Measurements from ENCODE around the gene WTAP.
"Not testable (repeated sequence)": the region's sequence is repeated elsewhere in the genome, so short reads cannot be mapped to it uniquely, and the experiment has no call there.

WTAP gene

GRCh38 chr6:159726918-159727716 lies at the start of gene WTAP:
TSS of gene WTAP (plus strand) at chr6:159727506. CDS start at chr6:159736266, 8,760 bp downstream.
- peak; percentile 96 to 97 for DNase-seq

- no peak for DNase-seq
Observed at GRCh38 chr6:159677506-159678165, 49.7 kb upstream of the WTAP start.

GRCh38 chr6:159678574-159678973 lies 48.7 kb upstream of the WTAP start:
- DNase-seq: no peak

DNA sequence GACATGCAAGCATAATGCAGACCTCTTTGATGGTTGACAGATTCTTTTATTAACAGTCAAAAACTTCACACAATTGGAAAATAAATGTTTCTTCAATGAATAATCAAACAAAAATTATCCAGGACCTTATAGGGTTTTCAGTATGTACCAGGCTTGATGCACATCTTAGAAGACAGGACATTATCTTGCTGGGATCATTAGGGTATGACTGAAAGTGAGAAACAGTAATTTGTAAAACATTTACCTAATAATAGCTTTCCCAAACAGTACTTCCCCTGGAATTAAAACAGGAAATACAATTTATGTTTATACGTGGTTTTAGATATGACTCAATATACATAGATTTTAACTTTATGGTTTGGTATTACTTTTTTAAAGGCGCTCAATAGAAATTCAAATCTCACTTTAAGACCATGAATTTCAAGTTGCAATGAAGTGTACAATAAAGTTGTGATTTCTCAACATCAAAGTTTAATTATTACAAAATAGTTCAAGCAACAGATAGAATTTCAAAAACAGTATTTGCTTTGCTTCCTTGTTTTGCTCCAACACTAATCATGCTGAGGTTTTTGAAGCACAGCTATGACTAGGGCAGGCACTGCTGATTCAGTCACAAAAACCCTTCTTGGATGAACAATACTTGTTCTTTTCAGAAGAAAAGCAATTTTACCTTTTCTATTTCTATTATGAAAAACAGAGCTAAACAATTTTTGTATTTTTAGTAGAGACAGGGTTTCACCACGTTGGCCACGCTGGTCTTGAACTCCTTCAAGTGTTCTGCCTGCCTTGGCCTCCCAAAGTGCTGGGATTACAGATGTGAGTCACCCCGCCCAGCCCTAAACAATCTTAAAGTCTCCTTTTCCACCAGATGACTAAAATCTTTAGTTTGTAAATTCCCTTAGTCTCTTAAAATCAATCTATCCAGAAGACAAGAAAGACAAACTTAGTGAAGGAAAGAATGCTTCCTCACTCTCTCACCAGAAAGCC lies 47.9 kb upstream of the WTAP start:
- peak; percentile 49 to 50 for DNase-seq

GRCh38 chr6:159680104-159680503 lies 47.2 kb upstream of the WTAP start:
- no peak for DNase-seq

- no peak for DNase-seq
Observed at GRCh38 chr6:159681191-159681880, 46.0 kb upstream of the WTAP start.

- DNase-seq: no peak
Observed at GRCh38 chr6:159682295-159682694, 45.0 kb upstream of the WTAP start.

- DNase-seq: no peak
Observed at GRCh38 chr6:159682810-159683209, 44.5 kb upstream of the WTAP start.

DNA sequence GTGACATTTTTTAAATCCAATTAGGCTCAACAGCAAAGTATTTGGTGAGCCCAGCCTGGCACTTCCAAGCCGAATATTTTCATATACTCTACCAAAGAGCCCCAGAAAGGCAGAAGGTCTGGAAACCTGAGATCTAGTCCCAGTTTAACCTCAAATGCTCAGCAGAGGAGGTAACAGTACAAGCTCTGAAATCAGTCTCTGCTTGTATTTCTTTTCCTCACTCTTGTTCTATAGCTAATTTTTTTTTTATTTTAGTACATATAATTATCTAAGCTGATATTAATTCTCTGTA lies 43.3 kb upstream of the WTAP start:
- no peak for DNase-seq

GRCh38 chr6:159686040-159686439 lies 41.3 kb upstream of the WTAP start:
- DNase-seq: no peak

- no peak for DNase-seq
Observed at GRCh38 chr6:159686703-159687102, 40.6 kb upstream of the WTAP start.

DNA sequence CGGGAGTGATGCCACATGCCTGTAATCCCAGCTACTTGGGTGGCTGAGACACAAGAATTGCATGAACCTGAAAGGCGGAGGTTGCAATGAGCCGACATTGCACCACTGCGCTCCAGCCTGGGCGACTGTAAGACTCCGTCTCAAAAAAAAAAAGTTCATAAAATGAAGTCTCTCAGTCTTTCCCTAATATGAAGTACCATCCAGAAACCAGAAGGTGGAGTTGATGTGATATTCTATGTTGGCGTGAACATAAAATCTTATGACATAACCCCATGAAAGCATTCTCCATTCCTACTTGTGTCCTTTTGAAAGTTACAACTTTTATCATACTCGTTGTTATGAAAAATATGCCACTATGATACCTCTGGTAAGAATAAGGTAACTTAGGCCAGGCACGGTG lies 40.0 kb upstream of the WTAP start:
- no peak for DNase-seq

- no peak for DNase-seq
Observed at GRCh38 chr6:159688266-159688905, 38.9 kb upstream of the WTAP start.

DNA sequence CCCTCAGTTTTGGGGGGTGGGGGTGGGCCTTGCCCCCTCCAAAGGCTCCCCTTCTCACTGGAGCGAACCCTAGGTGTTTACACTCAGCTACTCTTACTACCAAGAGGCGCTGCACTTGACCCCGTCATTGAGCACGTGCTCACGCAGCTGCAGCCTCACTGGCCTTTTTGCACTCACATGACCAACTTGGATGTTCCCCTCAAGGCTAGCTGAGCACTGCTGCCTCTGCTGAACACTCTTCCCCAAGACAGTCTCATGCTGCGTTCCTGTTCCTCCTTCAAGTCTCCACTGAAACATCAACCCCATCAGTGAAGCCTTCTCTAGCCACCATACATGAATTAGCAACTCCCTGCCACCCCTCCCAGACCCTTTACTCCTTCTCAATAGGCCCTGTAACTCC lies 38.3 kb upstream of the WTAP start:
- no peak for DNase-seq

- DNase-seq: not testable (repeated sequence)
Observed at GRCh38 chr6:159690135-159690534, 37.2 kb upstream of the WTAP start.

DNA sequence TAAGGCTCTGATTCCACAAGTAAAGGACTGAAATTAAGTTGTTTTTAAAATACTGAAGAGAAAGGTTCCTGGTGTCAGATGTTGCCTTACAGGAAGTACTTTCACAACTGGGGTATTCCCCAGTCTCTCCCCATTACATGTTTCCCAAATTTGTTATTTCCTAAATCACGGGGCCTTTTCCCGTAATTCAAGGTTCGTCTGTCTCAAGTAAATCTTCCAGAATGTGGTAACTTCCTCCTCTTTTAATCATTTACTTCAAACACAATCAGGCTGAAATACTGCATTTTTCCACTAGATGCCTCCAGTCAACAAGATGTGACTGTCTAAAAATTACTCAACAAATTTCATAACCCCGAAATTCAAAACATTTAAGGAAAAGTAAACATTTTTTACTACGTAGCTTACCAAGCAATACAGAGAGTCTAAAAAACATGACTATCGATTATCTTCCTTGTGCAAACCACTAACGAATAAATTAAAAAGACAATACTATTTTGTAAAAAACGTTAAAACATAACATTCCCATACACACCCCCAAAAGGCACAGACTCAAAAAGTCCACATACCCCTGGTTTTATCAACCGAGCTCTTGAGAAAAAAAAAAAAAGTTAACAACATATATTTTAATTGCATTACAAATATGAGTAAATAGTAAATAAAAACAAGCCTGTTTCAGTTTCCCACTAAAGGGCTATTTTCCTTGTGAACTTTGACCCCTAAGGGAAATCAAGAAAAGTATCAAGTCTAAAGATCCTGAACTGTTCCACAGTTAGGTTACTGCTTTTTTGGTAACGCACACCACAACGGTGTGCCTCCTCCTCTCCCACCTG lies 36.0 kb upstream of the WTAP start:
- DNase-seq: no peak

DNA sequence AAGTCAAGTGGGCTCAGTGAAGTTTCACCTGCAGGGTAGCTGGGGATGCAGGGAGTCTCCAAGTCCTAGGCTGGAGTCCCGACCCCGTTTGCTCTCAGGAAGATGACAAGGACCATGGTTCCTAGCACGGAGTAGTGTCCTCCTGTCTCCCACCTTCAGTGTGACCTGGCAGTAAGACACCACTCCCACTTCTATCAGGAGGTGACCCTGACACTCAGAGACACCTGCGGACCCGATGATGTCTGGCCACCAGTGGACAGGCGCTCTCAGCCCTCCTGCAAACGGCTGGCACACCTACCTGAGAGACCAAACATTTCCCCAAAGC lies 35.4 kb upstream of the WTAP start:
- peak; percentile 37 to 38 for DNase-seq

DNA sequence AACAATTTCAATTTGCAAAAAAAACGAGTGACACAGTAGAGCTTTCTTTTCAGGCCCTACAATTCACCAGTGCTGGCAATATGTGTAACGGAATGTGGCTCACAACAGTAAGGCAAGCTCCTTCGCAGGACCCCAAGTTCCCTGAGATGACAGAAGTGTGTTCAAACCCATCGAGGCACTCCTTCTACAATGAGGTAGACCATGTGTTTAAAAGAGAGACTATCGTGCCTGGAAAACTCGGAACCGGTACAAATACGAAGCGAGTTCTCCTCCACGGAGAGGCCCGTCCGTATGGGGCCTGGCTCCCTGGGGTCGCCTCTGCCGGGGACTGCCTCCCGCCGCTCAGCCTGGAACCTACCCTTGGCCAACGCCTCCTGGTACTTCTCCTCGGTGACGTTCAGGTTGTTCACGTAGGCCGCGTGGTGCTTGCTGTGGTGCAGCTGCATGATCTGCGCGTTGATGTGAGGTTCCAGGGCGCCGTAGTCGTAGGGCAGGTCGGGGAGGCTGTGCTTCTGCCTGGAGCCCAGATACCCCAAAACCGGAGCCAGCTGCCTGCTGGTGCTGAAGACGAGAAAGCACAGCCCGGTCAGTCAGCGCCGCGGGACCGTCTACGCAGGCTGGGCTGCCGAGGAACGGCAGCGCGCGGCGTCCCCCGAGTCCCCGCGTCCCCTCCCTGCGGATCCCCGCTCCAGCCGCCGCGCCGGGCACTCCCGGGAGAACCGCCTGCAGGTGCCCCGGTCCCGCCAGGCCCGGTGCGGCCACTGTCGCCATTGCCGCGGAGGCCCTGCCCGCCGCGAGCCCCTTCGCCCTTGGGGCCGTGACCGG lies 34.8 kb upstream of the WTAP start:
- DNase-seq: peak; percentile 74 to 78

- peak; percentile 90 to 92 for DNase-seq
Observed at GRCh38 chr6:159693128-159693893, 34.0 kb upstream of the WTAP start, which contains the start of gene SOD2. TSS of gene SOD2 (minus strand) at chr6:159693241. CDS start at chr6:159693167, 74 bp downstream.

All from activated T-cell treated with anti-CD3 and anti-CD28 coated beads, Interleukin-2, amount 50 U/mL, for 48 hours (primary cell).